Neuronal stem cell (in vitro differentiated cells): ENCODE data around the gene KCNH4.
A peak's percentile ranks its signal among the peaks of the same experiment; 100 is the strongest.
"Not testable (repeated sequence)": the region's sequence is repeated elsewhere in the genome, so short reads cannot be mapped to it uniquely, and the experiment has no call there.

Experiments
- DNase-seq: peaks from one replicate; pipeline ENCODE4 v3.0.0-alpha.2; 2013; ENCODE audit warnings: low spot score
- H2AFZ ChIP-seq: one replicate; pipeline ENCODE4 v1.6.1; 2013; ENCODE audit warnings: mild to moderate bottlenecking, low read length, inconsistent platforms
- H2AK5ac ChIP-seq: 2 replicates; pipeline ENCODE4 v1.6.1; 2013; ENCODE audit warnings: low read depth, mild to moderate bottlenecking, inconsistent platforms, low read length, moderate library complexity, mixed read lengths
- H2BK120ac ChIP-seq: 2 replicates; pipeline ENCODE4 v1.6.1; 2013; ENCODE audit warnings: low read depth, mild to moderate bottlenecking, inconsistent platforms, low read length, moderate library complexity, mixed read lengths
- H2BK12ac ChIP-seq: one replicate; pipeline ENCODE4 v1.6.1; 2013; ENCODE audit warnings: low read length, inconsistent platforms
- H2BK15ac ChIP-seq: 2 replicates; pipeline ENCODE4 v1.6.1; 2013; ENCODE audit warnings: mild to moderate bottlenecking, low read length, inconsistent platforms, mixed read lengths
- H2BK5ac ChIP-seq: one replicate; pipeline ENCODE4 v1.6.1; 2013; ENCODE audit warnings: inconsistent platforms, mild to moderate bottlenecking, low read length, moderate library complexity
- H3K14ac ChIP-seq: one replicate; pipeline ENCODE4 v1.6.1; 2013; ENCODE audit warnings: low read length, inconsistent platforms
- H3K18ac ChIP-seq: 2 replicates; pipeline ENCODE4 v1.6.1; 2013; ENCODE audit warnings: low read length, inconsistent platforms
- H3K23ac ChIP-seq: 2 replicates; pipeline ENCODE4 v1.6.1; 2013; ENCODE audit warnings: low read depth, mild to moderate bottlenecking, mixed read lengths, low read length, inconsistent platforms; ENCODE audit not compliant: poor library complexity
- H3K27ac ChIP-seq: replicated peaks from 3 replicates; pipeline ENCODE4 v1.5.1; 2013; ENCODE audit warnings: low read length, inconsistent platforms
- H3K27me3 ChIP-seq, 3 experiments: 2 replicates each; pipeline ENCODE4 v1.6.1; 2013; ENCODE audit warnings: low read length in 3 of 3, mild to moderate bottlenecking in 2 of 3, inconsistent platforms in 1 of 3, low read depth in 1 of 3, mixed read lengths in 1 of 3, moderate library complexity in 1 of 3; ENCODE audit not compliant: control insufficient read depth in 3 of 3, insufficient read depth in 3 of 3
- H3K36me3 ChIP-seq, 2 donors: replicated peaks in 1 of 2; 2 replicates each; pipeline ENCODE4 v1.6.1; 2013; ENCODE audit warnings: low read length in 2 of 2; ENCODE audit not compliant: control insufficient read depth in 2 of 2, insufficient read depth in 2 of 2
- H3K4ac ChIP-seq: 2 replicates; pipeline ENCODE4 v1.6.1; 2013; ENCODE audit warnings: inconsistent platforms, mild to moderate bottlenecking, low read length, moderate library complexity
- H3K4me1 ChIP-seq, 2 donors: 1 replicate in 1 of 2; 2 replicates in 1 of 2; pipeline ENCODE4 v1.6.1; 2013; ENCODE audit warnings: low read length in 2 of 2, low read depth in 1 of 2; ENCODE audit not compliant: control insufficient read depth in 2 of 2, insufficient read depth in 1 of 2
- H3K4me2 ChIP-seq: one replicate; pipeline ENCODE4 v1.6.1; 2013; ENCODE audit warnings: mild to moderate bottlenecking, low read length, inconsistent platforms; ENCODE audit not compliant: insufficient read depth, poor library complexity, severe bottlenecking
- H3K4me3 ChIP-seq, 2 donors: 2 replicates each; pipeline ENCODE4 v1.5.1; 2013; ENCODE audit warnings: low read length in 2 of 2, mild to moderate bottlenecking in 2 of 2, inconsistent platforms in 1 of 2, moderate library complexity in 1 of 2
- H3K79me1 ChIP-seq: one replicate; pipeline ENCODE4 v1.6.1; 2013; ENCODE audit warnings: low read depth, mild to moderate bottlenecking, inconsistent platforms, low read length, moderate library complexity
- H3K9ac ChIP-seq: one replicate; pipeline ENCODE4 v1.6.1; 2013; ENCODE audit warnings: mild to moderate bottlenecking, low read depth, low read length, inconsistent platforms; ENCODE audit not compliant: poor library complexity
- H3K9me3 ChIP-seq, 2 donors: replicated peaks in 1 of 2; 2 replicates each; pipeline versions ENCODE3 to v1.6.1; 2013; ENCODE audit warnings: low read length in 2 of 2, mild to moderate bottlenecking in 2 of 2, inconsistent platforms in 1 of 2, low read depth in 1 of 2, mixed read lengths in 1 of 2, moderate library complexity in 1 of 2; ENCODE audit not compliant: control insufficient read depth in 2 of 2, insufficient read depth in 1 of 2
- H4K8ac ChIP-seq: one replicate; pipeline ENCODE4 v1.6.1; 2013; ENCODE audit warnings: low read depth, mild to moderate bottlenecking, inconsistent platforms, low read length, moderate library complexity
- H4K91ac ChIP-seq: one replicate; pipeline ENCODE4 v1.6.1; 2013; ENCODE audit warnings: low read length, low read depth, mild to moderate bottlenecking, inconsistent platforms; ENCODE audit not compliant: poor library complexity
- WGBS, 2 donors: extraction: QIAGEN DNeasy Blood & Tissue Kit; methylation state at CpG; one replicate each; pipeline ENCODE4 v1.1.7; 2013; ENCODE audit warnings: missing lambda C conversion rate in 2 of 2, mixed read lengths in 1 of 2; ENCODE audit not compliant: insufficient read length in 2 of 2, insufficient replicate concordance in 1 of 2; ENCODE audit errors: extremely low coverage in 2 of 2; 5-methylcytosine and 5-hydroxymethylcytosine counted together

Gene KCNH4

DNA sequence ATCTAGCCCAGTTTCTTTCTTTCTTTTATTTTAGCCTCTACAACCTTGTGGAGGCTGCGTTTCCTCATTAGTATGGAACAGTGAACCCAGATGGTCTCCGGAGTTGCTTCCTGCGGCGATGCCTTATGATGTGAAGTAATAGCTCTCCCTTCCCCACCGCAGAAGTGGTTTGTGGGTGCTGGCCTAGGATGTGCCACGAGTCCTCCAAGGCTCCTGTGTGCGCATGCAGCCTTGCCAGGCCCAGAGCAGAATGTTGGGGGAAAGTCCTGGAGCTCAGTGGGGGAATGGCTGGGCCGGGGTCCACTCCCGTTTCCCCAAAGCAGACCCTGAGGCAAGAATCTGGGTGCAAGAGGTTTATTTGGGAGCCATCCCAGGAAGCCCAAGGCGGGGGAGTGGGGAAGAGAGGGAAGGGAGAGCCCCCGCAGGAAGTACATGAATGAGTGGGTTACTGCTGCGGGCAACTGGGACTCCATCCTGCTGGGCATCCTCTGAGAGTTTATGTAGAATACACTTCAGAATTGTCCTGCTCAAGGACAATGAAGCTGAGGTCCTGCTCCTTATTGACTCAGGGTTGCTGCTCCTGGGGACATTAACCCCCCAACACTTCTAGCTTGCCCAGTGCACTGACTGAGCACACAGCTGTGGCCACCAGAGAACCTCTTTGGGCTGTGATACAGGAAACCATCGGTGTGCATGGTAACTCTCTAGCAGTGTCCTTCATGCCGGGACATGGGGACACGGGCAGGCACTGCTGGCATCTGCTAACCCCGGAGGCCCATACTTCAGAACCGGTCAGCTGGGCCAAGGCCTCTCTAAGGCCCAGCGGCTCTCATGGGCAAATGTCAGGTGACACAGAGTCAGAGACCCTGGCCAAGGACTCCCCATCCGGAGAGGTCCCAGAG lies 8.1 kb upstream of the KCNH4 start:
- Histone ChIP-seq H3K23ac (no peak overlapping the region), H2AFZ (no peak overlapping the region), H2BK5ac (no peak overlapping the region), H3K4me1 (peaks cover 15 to 19% of the 10 kb centered on the region in 2 donors), H3K9ac (no peak overlapping the region), H3K4me2 (no peak overlapping the region), H3K9me3 (no peaks in the 10 kb centered on the region), H3K14ac (no peak overlapping the region), H4K91ac (no peak overlapping the region), H3K27ac (no peak overlapping the region), H2AK5ac (peak overlapping the region; percentile 64), H3K27me3 (peaks cover 0 to 9% (median 5%) of the 10 kb centered on the region in 3 experiments), H2BK12ac (no peak overlapping the region), H3K4ac (no peak overlapping the region), H2BK15ac (no peak overlapping the region), H3K36me3 (no peaks in the 10 kb centered on the region), H4K8ac (no peak overlapping the region), H2BK120ac (peak overlapping the region; percentile 32), H3K79me1 (no peaks in the 10 kb centered on the region), H3K4me3 (no peak overlapping the region), H3K18ac (peak overlapping the region; percentile 65)
- no peak for DNase-seq
- WGBS, 2 donors: no CpG with 5 or more reads among the region's 19 CpGs

DNA sequence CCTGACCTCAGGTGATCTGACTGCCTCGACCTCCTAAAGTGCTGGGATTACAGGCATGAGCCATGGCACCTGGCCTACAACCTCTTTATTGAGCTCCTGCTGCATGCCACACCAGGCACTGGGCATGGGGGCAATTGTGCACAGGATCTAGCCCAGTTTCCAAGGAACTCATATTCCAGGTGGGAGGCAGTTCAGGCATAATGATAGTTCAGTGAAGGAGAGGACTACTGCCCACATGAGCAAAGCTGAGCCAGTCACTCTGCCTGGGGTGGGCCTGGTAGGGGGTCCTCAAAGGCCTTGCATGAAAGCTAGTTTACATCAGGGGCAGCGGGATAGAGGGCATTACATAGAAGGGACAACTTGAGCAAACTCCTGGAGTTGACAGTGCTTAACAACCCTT lies 6.9 kb upstream of the KCNH4 start:
- no peaks in the 10 kb centered on the region for H3K9me3 ChIP-seq
- no peak overlapping the region for H2BK12ac ChIP-seq
- H2AFZ ChIP-seq: no peak overlapping the region
- H3K18ac ChIP-seq: no peak overlapping the region
- peaks cover 5 to 21% (median 9%) of the 10 kb centered on the region in 3 experiments for H3K27me3 ChIP-seq
- no CpG with 5 or more reads among the region's 2 CpGs for WGBS, 2 donors
- H3K4me2 ChIP-seq: no peak overlapping the region
- no peak overlapping the region for H4K8ac ChIP-seq
- no peak overlapping the region for H3K23ac ChIP-seq
- H3K14ac ChIP-seq: no peak overlapping the region
- no peak for DNase-seq
- no peak overlapping the region for H4K91ac ChIP-seq
- H2AK5ac ChIP-seq: peak overlapping the region; percentile 13
- H3K27ac ChIP-seq: no peak overlapping the region
- no peaks in the 10 kb centered on the region for H3K36me3 ChIP-seq
- no peak overlapping the region for H2BK120ac ChIP-seq
- H2BK5ac ChIP-seq: no peak overlapping the region
- H3K9ac ChIP-seq: no peak overlapping the region
- no peak overlapping the region for H3K4ac ChIP-seq
- H3K4me3 ChIP-seq: no peak overlapping the region
- H3K4me1 ChIP-seq: peaks cover 19 to 21% of the 10 kb centered on the region in 2 donors
- no peak overlapping the region for H2BK15ac ChIP-seq
- no peaks in the 10 kb centered on the region for H3K79me1 ChIP-seq

DNA sequence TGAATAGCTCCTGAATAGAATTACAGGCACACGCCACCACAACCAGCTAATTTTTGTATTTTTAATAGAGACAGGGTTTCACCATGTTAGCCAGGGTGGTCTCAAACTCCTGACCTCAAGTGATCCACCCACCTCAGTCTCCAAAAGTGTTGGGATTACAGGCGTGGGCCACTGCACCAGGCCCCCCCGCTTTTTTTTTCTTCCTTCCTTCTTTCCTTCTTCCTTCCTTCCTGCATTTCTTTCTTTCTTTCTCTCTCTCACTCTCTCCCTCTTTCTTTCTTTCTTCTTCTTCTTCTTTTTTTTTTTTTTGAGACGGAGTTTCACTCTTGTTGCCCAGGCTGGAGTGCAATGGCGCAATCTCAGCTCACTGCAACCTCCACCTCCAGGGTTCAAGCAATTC lies 5.2 kb upstream of the KCNH4 start:
- peaks cover 7 to 37% (median 23%) of the 10 kb centered on the region in 3 experiments for H3K27me3 ChIP-seq
- H2BK5ac ChIP-seq, H2BK15ac ChIP-seq, H4K91ac ChIP-seq, H3K4ac ChIP-seq, H3K36me3 ChIP-seq, H3K79me1 ChIP-seq, H3K4me2 ChIP-seq, H3K14ac ChIP-seq, H3K4me3 ChIP-seq, H2BK120ac ChIP-seq, H3K23ac ChIP-seq, H3K18ac ChIP-seq, H2BK12ac ChIP-seq, H3K27ac ChIP-seq, H3K9me3 ChIP-seq, DNase-seq, H3K9ac ChIP-seq, H4K8ac ChIP-seq, H2AK5ac ChIP-seq: not testable (repeated sequence)
- H2AFZ ChIP-seq: peak overlapping the region; percentile 95
- WGBS, 2 donors: no CpG with 5 or more reads among the region's 5 CpGs
- H3K4me1 ChIP-seq: peaks cover 19 to 21% of the 10 kb centered on the region in 2 donors

DNA sequence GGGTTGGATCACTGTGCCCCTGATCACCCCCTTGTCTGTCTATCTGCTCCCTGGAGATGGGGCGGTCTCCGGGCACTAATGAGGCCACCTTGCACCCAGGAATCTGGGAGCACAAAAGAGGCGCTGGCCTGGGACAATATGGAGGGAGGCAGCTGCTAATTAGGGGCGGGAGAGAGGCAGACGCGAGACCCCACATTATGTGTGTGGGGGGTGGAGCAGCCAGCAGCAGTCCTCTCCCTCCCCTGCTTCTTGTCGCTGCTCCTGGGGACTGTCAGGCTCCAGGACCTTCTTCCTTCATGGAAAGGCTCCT lies 4.6 kb upstream of the KCNH4 start:
- Histone ChIP-seq H2BK5ac (no peak overlapping the region), H2AFZ (peak overlapping the region; percentile 95), H3K27ac (no peak overlapping the region), H3K36me3 (no peaks in the 10 kb centered on the region), H3K4ac (no peak overlapping the region), H2AK5ac (no peak overlapping the region), H3K23ac (no peak overlapping the region), H3K27me3 (peaks cover 13 to 43% (median 29%) of the 10 kb centered on the region in 3 experiments), H2BK12ac (no peak overlapping the region), H3K14ac (no peak overlapping the region), H4K91ac (no peak overlapping the region), H3K4me3 (peak overlapping the region in 1 of 2 donors; percentile 36), H2BK120ac (no peak overlapping the region), H3K9ac (no peak overlapping the region), H3K18ac (no peak overlapping the region), H3K9me3 (peaks cover 0 to 2% of the 10 kb centered on the region in 2 donors), H3K79me1 (no peaks in the 10 kb centered on the region), H3K4me2 (peak overlapping the region; percentile 19), H3K4me1 (peaks cover 20 to 21% of the 10 kb centered on the region in 2 donors), H2BK15ac (no peak overlapping the region), H4K8ac (no peak overlapping the region)
- DNase-seq: peak; percentile 86
- WGBS, 2 donors: no CpG with 5 or more reads among the region's 7 CpGs
